D721Med (cell line): Measurements from ENCODE around the gene MSLN.
"Not testable (repeated sequence)": the region's sequence is repeated elsewhere in the genome, so short reads cannot be mapped to it uniquely, and the experiment has no call there.

Source experiments
- DNase-seq: peaks from one replicate; pipeline ENCODE4 v3.0.0; 2011; ENCODE audit warnings: low spot score; ENCODE audit not compliant: insufficient read length
- FAIRE-seq: peaks from 2 replicates; lab custom pipeline; 2011; peaks lifted over from hg19 to GRCh38; lab: Jason Lieb, UNC
- CTCF ChIP-seq: IDR thresholded peaks from 2 replicates; pipeline ENCODE4 v1.5.1; 2012; ENCODE audit warnings: mild to moderate bottlenecking, control low read depth; ENCODE audit not compliant: insufficient read depth; ENCODE audit errors: missing control alignments

MSLN gene

GRCh38 chr16:774086-775001 lies 13.8 kb downstream of the MSLN start:
- FAIRE-seq = no peak
- no peak for DNase-seq
- TF ChIP-seq CTCF = no peak

DNA sequence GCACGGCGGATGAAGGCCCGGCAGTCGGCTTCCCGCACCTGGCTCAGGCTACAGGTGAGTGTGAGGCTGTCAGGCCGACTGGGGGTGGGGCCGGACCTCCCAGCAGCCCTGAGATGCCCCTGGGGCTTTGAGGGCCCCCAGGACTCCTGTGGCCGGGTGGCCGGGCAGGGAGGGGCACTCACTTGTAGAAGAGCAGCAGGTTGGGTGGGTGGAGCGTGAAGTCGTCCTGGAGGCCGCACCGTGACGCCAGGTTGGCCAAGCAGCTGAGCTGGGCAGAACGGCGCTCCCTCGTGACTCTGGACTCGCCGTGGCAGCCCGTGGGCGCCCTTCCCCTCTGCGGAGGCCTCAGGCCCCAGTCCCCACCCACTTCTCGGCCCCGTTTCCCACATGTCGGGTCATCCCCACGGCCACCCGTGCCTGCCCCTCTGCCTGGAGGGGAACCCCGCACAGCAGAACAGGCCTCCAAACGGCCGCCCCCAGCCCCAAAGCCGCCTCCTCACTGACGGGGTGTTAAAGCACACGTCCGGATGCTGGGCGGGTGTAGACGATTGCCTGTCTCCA lies 14.8 kb downstream of the MSLN start:
- FAIRE-seq (no peak), DNase-seq (no peak)
- no peak for TF ChIP-seq CTCF

DNA sequence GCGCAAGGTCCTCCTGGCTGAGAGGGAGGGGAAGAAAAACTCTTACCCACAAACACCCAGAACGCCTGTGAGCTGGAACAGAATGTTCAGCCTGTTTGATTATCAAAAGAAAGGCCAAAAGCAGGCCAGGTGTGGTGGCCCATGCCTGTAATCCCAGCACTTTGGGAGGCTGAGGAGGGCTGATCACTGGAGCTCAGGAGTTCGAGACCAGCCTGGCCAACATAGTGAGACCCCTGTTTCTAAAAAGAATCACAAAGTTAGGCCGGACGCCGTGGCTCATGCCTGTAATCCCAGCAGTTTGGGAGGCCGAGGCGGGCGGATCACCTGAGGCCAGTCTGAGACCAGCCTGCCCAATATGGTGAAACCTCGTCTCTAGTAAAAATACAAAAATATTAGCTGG lies 15.8 kb downstream of the MSLN start:
- FAIRE-seq, DNase-seq: not testable (repeated sequence)

DNA sequence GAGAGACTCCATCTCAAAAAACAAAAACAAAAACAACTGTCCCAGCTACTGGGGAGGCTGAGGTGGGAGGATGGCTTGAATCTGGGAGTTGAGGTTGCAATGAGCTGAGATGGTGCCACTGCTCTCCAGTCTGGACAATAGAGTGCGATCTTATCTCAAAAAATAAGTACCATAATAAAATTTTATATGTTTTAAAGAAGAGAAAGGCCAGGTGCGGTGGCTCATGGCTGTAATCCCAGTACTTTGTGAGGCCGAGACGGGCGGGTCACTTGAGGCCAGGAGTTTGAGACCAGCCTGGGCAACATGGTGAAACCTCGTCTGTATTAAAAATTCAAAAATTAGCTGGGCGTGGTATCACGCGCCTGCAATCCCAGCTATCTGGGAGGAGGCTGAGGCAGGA lies 16.3 kb downstream of the MSLN start:
- DNase-seq (no peak), FAIRE-seq (no peak)
- TF ChIP-seq CTCF = no peak

GRCh38 chr16:777826-778225 lies 17.3 kb downstream of the MSLN start:
- FAIRE-seq (no peak), DNase-seq (no peak)
- TF ChIP-seq CTCF = no peak

DNA sequence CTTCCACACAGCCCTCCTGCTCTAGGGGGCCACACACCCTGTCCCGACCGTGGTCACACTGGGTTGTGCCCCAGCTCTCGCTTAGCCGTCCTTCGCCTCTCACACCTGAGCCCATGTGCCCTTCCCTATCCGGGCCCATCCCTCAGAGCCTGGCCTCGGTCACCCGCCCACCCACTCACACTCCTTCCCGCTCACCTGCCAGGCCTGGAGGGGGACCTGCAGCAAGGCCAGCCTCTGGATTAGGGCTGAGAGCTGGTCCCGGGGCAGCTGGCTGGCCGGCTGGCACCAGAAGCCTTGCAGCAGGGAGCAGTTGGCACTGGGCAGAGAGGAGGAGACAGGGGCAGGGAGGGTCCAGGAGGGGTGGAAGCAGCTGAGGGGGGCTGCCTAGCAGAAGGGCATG lies 17.9 kb downstream of the MSLN start:
- TF ChIP-seq CTCF = no peak
- FAIRE-seq (no peak), DNase-seq (no peak)

DNA sequence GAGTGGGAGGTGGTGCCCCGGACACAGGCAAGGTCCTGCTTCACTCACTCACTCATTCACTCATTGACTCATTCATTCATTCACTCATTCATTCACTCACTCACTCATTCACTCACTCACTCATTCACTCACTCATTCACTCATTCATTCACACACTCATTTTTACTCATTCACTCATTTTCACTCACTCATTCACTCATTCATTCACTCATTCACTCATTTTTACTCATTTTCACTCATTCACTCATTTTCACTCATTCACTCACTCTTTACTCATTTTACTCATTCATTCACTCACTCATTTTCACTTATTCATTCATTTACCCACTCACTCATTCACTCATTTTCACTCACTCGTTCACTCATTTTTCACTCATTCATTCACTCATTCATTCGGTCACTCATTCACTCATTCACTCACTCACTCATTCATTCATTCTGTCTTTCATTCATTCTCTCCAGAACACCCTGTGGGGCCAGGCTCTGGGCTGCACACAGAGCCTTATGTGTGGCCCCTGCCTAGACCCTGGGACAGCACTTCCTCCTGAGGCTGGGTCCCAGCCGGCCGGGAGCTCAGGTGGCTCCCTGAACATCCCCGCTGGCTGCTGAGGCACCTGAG lies 18.5 kb downstream of the MSLN start:
- FAIRE-seq (no peak), DNase-seq (no peak)
- TF ChIP-seq CTCF = no peak
